WTC11 (cell line): ENCODE measurements around the gene ARHGAP26.
"Not testable (repeated sequence)": the region's sequence is repeated elsewhere in the genome, so short reads cannot be mapped to it uniquely, and the experiment has no call there.

Source experiments
- CBFB ChIP-seq: sonication (generic); formaldehyde crosslinking; IDR thresholded peaks from 2 replicates; pipeline ENCODE4 v1.8.1; 2022; ENCODE audit warnings: mild to moderate bottlenecking, low read depth, missing genetic modification reagents
- CTCF ChIP-seq: fragments of 200-600 bp; IDR thresholded peaks from 2 replicates; pipeline ENCODE4 v1.8.0; 2022; ENCODE audit warnings: antibody characterized with exemption
- ERG ChIP-seq: fragments of 250-450 bp; sonication (Bioruptor Pico); IDR thresholded peaks from 2 replicates; pipeline ENCODE4 v1.8.0; 2021; ENCODE audit warnings: mild to moderate bottlenecking
- GRHL2 ChIP-seq: fragments of 250-450 bp; sonication (Bioruptor Pico); IDR thresholded peaks from 2 replicates; pipeline ENCODE4 v1.8.0; 2022; ENCODE audit warnings: mild to moderate bottlenecking, moderate library complexity; ENCODE audit not compliant: insufficient replicate concordance, severe bottlenecking
- IRF2 ChIP-seq: sonication (generic); formaldehyde crosslinking; IDR thresholded peaks from 2 replicates; pipeline ENCODE4 v1.8.0; 2022; ENCODE audit warnings: low read depth, missing genetic modification reagents, borderline replicate concordance
- JUN ChIP-seq: sonication (generic); formaldehyde crosslinking; IDR thresholded peaks from 2 replicates; pipeline ENCODE4 v1.8.0; 2023; ENCODE audit warnings: mild to moderate bottlenecking, missing genetic modification reagents
- KAT7 ChIP-seq: sonication (generic); formaldehyde crosslinking; IDR thresholded peaks from 2 replicates; pipeline ENCODE4 v1.8.1; 2023; ENCODE audit warnings: missing genetic modification reagents, mild to moderate bottlenecking, borderline replicate concordance
- MAX ChIP-seq: sonication (generic); formaldehyde crosslinking; IDR thresholded peaks from 2 replicates; pipeline ENCODE4 v1.8.0; 2022; ENCODE audit warnings: mild to moderate bottlenecking, missing genetic modification reagents
- MLX ChIP-seq: sonication (generic); formaldehyde crosslinking; IDR thresholded peaks from 2 replicates; pipeline ENCODE4 v1.8.1; 2023; ENCODE audit warnings: mild to moderate bottlenecking, missing genetic modification reagents, moderate library complexity
- USF2 ChIP-seq: sonication (generic); formaldehyde crosslinking; IDR thresholded peaks from 2 replicates; pipeline ENCODE4 v1.8.1; 2023; ENCODE audit warnings: mild to moderate bottlenecking, missing genetic modification reagents, moderate library complexity
- ZNF396 ChIP-seq: fragments of 250-450 bp; sonication (Bioruptor Pico); IDR thresholded peaks from 2 replicates; pipeline ENCODE4 v1.8.0; 2021; ENCODE audit warnings: mild to moderate bottlenecking, moderate library complexity, borderline replicate concordance
- ZNF512 ChIP-seq: sonication (generic); formaldehyde crosslinking; IDR thresholded peaks from 2 replicates; pipeline ENCODE4 v1.8.1; 2022; ENCODE audit warnings: missing genetic modification reagents, borderline replicate concordance

GRCh38 chr5:142990073-142990472, 219.9 kb downstream of the ARHGAP26 start:
- not testable (repeated sequence) for TF ChIP-seq CTCF; GRHL2 (CRISPR knock-in tag); JUN; ZNF512 (CRISPR knock-in tag); USF2 (CRISPR knock-in tag); KAT7; IRF2 (CRISPR knock-in tag); CBFB (CRISPR knock-in tag); ZNF396; ERG; MAX; MLX (CRISPR knock-in tag)
